Measurements from ENCODE around the gene MMP25. TPM values are rescaled to one million over a fixed set of nuclear protein-coding genes. Genes with fewer than 3 reads are reported as not detected.

MMP25 gene
- total and polyA plus RNA-seq, 2 experiments from 2014 or later: 6.3 TPM; not detected in 1

- peak overlapping the region; percentile 51 for H3K4me2 ChIP-seq
- no peak overlapping the region for H2AFZ ChIP-seq
- H3K27ac ChIP-seq: peak overlapping the region; percentile 65
- no peaks in the 10 kb centered on the region for H3K9me2 ChIP-seq (replicated peaks; ENCODE audit: insufficient read depth)
- no peaks in the 10 kb centered on the region for H3K36me3 ChIP-seq (replicated peaks; ENCODE audit: insufficient read depth, low read depth)
- H3K9me3 ChIP-seq (ENCODE audit: low read depth): no peaks in the 10 kb centered on the region
- no peaks in the 10 kb centered on the region for H3K79me2 ChIP-seq
- H3K27me3 ChIP-seq: no peaks in the 10 kb centered on the region
- peaks cover 7% of the 10 kb centered on the region for H3K4me1 ChIP-seq (ENCODE audit: insufficient read depth)
- DNase-seq (ENCODE audit: low spot score): no peak
- no peak overlapping the region for H3K4me3 ChIP-seq
- WGBS (ENCODE audit: low lambda C conversion rate, missing lambda C conversion rate): 82% methylated on average over 18 of the region's 18 CpGs
- no peaks in the 10 kb centered on the region for H4K20me1 ChIP-seq (ENCODE audit: insufficient read depth, poor library complexity, severe bottlenecking)
- TF ChIP-seq CTCF (IDR thresholded peaks at IDR 0.05; ENCODE audit: poor library complexity) (no peak), EZH2phosphoT487 (IDR thresholded peaks at IDR 0.05; ENCODE audit: low read depth, severe bottlenecking, unreplicated experiment) (no peak), EZH2 (IDR thresholded peaks at IDR 0.05; ENCODE audit: borderline replicate concordance) (no peak)
Observed at GRCh38 chr16:3087243-3088235, 41.2 kb downstream of the MMP25 start.

GRCh38 chr16:3088450-3088849 is 42.1 kb downstream of the MMP25 start:
- H4K20me1 ChIP-seq (ENCODE audit: insufficient read depth, poor library complexity, severe bottlenecking): no peaks in the 10 kb centered on the region
- H3K9me2 ChIP-seq (replicated peaks; ENCODE audit: insufficient read depth): no peaks in the 10 kb centered on the region
- H3K36me3 ChIP-seq (replicated peaks; ENCODE audit: insufficient read depth, low read depth): no peaks in the 10 kb centered on the region
- no peaks in the 10 kb centered on the region for H3K79me2 ChIP-seq
- TF ChIP-seq EZH2 (IDR thresholded peaks at IDR 0.05; ENCODE audit: borderline replicate concordance) (no peak), EZH2phosphoT487 (IDR thresholded peaks at IDR 0.05; ENCODE audit: low read depth, severe bottlenecking, unreplicated experiment) (no peak), CTCF (IDR thresholded peaks at IDR 0.05; ENCODE audit: poor library complexity) (no peak)
- WGBS (ENCODE audit: low lambda C conversion rate, missing lambda C conversion rate): 81% methylated on average over 7 of the region's 7 CpGs
- no peaks in the 10 kb centered on the region for H3K27me3 ChIP-seq
- no peak overlapping the region for H2AFZ ChIP-seq
- H3K4me1 ChIP-seq (ENCODE audit: insufficient read depth): peaks cover 7% of the 10 kb centered on the region
- no peak for DNase-seq (ENCODE audit: low spot score)
- H3K9me3 ChIP-seq (ENCODE audit: low read depth): no peaks in the 10 kb centered on the region
- no peak overlapping the region for H3K4me3 ChIP-seq
- no peak overlapping the region for H3K27ac ChIP-seq
- H3K4me2 ChIP-seq: no peak overlapping the region

- H3K79me2 ChIP-seq: no peaks in the 10 kb centered on the region
- H3K36me3 ChIP-seq (replicated peaks; ENCODE audit: insufficient read depth, low read depth): no peaks in the 10 kb centered on the region
- H3K4me1 ChIP-seq (ENCODE audit: insufficient read depth): peaks cover 7% of the 10 kb centered on the region
- no peak overlapping the region for H2AFZ ChIP-seq
- no peak overlapping the region for H3K4me3 ChIP-seq
- no peaks in the 10 kb centered on the region for H4K20me1 ChIP-seq (ENCODE audit: insufficient read depth, poor library complexity, severe bottlenecking)
- 98% methylated on average over 70 of the region's 71 CpGs for WGBS (ENCODE audit: low lambda C conversion rate, missing lambda C conversion rate)
- H3K27me3 ChIP-seq: no peaks in the 10 kb centered on the region
- no peak for DNase-seq (ENCODE audit: low spot score)
- H3K9me2 ChIP-seq (replicated peaks; ENCODE audit: insufficient read depth): no peaks in the 10 kb centered on the region
- H3K4me2 ChIP-seq: no peak overlapping the region
- H3K27ac ChIP-seq: no peak overlapping the region
- TF ChIP-seq EZH2 (IDR thresholded peaks at IDR 0.05; ENCODE audit: borderline replicate concordance): no peak
- TF ChIP-seq EZH2phosphoT487 (IDR thresholded peaks at IDR 0.05; ENCODE audit: low read depth, severe bottlenecking, unreplicated experiment): no peak
- no peak for TF ChIP-seq CTCF (IDR thresholded peaks at IDR 0.05; ENCODE audit: poor library complexity)
- H3K9me3 ChIP-seq (ENCODE audit: low read depth): no peaks in the 10 kb centered on the region
Observed at GRCh38 chr16:3088925-3089716, 42.8 kb downstream of the MMP25 start.

All from hepatocyte (in vitro differentiated cells).